Measurements from ENCODE around the gene USP47.

Gene USP47

DNA sequence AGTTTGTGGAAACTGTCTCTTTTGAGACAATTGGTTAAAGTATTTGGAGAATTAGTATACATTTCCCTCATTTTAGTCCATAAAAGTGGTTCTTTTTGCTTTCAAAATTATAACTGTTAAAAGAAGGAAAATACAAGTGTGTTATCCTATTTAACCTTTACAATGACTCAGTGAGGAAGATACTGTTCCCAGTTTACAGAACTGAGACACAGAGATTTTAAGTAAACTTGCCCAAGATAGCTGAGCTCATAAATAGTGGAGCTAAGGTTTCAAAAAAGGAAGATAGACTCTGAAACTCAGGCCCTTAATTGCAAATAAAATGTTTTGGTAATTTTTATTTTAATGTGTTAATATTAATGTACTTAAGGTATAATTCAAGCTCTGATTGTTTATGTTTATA, 107.7 kb downstream of the USP47 start:
- DNase-seq (ENCODE audit: low read depth): no peak
- H3K4me3 ChIP-seq (ENCODE audit: low read depth, low read length): no peak overlapping the region
- no peak for TF ChIP-seq CTCF (IDR thresholded peaks at IDR 0.05; ENCODE audit: insufficient read depth, low read depth, low read length, missing control alignments)

- DNase-seq (ENCODE audit: low read depth): no peak
- TF ChIP-seq CTCF (IDR thresholded peaks at IDR 0.05; ENCODE audit: insufficient read depth, low read depth, low read length, missing control alignments): no peak
Measured at GRCh38 chr11:11952036-11952435, 110.3 kb downstream of the USP47 start.

GRCh38 chr11:11956006-11956405, 114.2 kb downstream of the USP47 start:
- no peak for DNase-seq (ENCODE audit: low read depth)
- TF ChIP-seq CTCF (IDR thresholded peaks at IDR 0.05; ENCODE audit: insufficient read depth, low read depth, low read length, missing control alignments): no peak
- H3K4me3 ChIP-seq (ENCODE audit: low read depth, low read length): no peak overlapping the region

More at GRCh38 chr11:11952036-11952435, 110.3 kb downstream of the USP47 start:
- H3K4me3 ChIP-seq (ENCODE audit: low read depth, low read length): no peak overlapping the region

DNA sequence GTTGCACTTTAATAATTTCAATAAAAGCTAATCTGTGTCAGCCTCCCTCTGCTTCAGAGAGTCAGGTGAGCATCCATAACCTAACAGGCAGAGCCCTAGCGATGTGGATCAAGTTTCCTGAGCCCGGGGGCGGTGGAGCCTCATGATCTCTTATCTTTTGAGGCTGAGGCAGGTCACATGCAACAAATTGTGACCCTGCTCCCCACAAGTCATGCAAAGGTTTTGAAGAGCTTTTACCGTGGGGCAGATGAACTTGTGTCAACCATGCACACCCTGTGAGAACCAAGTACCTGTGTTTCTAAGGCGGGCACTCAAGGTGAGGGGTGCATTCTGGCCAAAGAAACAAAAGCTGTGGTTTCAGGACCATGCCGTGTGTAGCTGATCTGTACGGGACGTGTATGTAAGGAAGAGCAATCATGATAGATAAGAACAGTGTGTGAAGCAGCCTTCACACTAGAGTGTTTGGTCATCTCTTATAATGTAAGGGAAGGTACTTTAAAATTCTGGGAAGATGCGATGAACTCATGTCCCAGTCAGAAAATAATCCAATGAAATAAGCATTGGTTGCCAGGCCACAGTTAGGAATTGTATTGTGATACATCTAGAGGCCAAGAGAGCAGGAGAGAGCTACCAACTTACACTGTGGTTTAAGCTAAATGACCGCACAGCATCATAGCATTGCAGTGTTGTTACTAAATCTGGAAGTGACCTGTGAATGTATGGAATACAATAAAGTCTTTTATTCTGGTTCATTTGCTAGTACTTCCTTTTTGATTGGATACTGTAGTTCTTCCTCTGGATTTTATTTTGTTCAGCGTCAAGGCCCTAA, 116.8 kb downstream of the USP47 start:
- no peak for DNase-seq (ENCODE audit: low read depth)
- H3K4me3 ChIP-seq (ENCODE audit: low read depth, low read length): no peak overlapping the region
- TF ChIP-seq CTCF (IDR thresholded peaks at IDR 0.05; ENCODE audit: insufficient read depth, low read depth, low read length, missing control alignments): no peak

DNA sequence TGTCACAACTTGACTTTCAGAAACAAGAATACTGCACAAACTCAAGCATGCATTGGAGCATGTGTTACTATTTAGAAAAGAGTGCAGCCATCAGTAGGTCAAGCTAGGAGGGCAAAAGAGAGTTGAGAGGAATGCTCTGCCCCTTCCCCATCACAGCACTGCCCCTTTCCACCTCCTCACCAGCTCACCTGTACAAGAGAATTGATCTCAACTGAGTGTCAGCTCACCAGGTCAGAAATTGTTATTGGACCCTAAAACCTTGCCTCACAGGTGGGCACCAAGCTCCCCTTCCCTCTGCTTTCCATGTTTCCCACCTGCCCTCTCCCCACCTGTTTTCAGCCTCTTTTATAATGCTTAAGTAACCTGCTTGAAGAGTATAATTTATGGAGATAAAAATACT, 117.8 kb downstream of the USP47 start:
- no peak for DNase-seq (ENCODE audit: low read depth)
- TF ChIP-seq CTCF (IDR thresholded peaks at IDR 0.05; ENCODE audit: insufficient read depth, low read depth, low read length, missing control alignments): no peak

DNA sequence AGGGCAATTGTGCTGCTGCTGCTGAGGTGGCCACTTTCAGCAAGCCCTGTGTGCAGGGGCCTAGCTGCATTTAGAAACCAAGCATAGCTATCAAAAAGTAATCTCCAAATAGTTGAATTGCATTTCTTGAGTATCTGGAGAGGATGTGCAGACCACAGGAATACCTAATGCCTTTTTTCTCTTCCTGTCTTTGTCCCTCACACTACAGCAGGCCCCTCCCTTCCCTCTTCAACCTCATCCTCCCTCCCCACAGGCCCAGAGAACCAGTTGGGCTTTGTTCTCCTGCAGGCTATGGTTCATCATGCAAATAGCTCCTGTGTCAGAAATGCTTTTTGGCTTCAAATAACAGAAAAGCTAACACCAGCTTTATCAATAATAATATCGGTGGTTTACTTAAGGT, 118.9 kb downstream of the USP47 start:
- no peak for TF ChIP-seq CTCF (IDR thresholded peaks at IDR 0.05; ENCODE audit: insufficient read depth, low read depth, low read length, missing control alignments)
- DNase-seq (ENCODE audit: low read depth): peak; percentile 5
- no peak overlapping the region for H3K4me3 ChIP-seq (ENCODE audit: low read depth, low read length)

More for the DNA sequence above, 117.8 kb downstream of the USP47 start:
- H3K4me3 ChIP-seq (ENCODE audit: low read depth, low read length): no peak overlapping the region

Measured in GM12865 (cell line).